Left renal cortex interstitium (tissue), 4 donors: ENCODE data around the gene LCN9. TPM values are rescaled to one million over a fixed set of nuclear protein-coding genes. Genes with fewer than 3 reads are reported as not detected.
"Not testable (repeated sequence)": the region's sequence is repeated elsewhere in the genome, so short reads cannot be mapped to it uniquely, and the experiment has no call there.

Source experiments
- DNase-seq, 4 donors: peaks; one replicate each; pipeline ENCODE4 v3.0.0-alpha.2; 2013; ENCODE audit warnings: low read depth in 4 of 4, low spot score in 2 of 4, missing footprints in 1 of 4
- polyA plus RNA-seq, 4 donors: library from polyadenylated mRNA; unstranded; fragments of 120-200 nt; gene quantifications; one replicate each; pipeline ENCODE4 v1.2.1, GENCODE V29; 2013; ENCODE audit not compliant: insufficient read length in 4 of 4

LCN9 gene
- polyA plus RNA-seq = not detected

- no peak for DNase-seq
These were observed at the start of gene LCN9 for GRCh38 chr9:135662758-135663450. LCN9 (plus strand) TSS chr9:135663309; CDS start chr9:135663322, 13 bp downstream.

- DNase-seq = no peak
These were observed 48.9 kb upstream of the LCN9 start for GRCh38 chr9:135613946-135614805.

DNA sequence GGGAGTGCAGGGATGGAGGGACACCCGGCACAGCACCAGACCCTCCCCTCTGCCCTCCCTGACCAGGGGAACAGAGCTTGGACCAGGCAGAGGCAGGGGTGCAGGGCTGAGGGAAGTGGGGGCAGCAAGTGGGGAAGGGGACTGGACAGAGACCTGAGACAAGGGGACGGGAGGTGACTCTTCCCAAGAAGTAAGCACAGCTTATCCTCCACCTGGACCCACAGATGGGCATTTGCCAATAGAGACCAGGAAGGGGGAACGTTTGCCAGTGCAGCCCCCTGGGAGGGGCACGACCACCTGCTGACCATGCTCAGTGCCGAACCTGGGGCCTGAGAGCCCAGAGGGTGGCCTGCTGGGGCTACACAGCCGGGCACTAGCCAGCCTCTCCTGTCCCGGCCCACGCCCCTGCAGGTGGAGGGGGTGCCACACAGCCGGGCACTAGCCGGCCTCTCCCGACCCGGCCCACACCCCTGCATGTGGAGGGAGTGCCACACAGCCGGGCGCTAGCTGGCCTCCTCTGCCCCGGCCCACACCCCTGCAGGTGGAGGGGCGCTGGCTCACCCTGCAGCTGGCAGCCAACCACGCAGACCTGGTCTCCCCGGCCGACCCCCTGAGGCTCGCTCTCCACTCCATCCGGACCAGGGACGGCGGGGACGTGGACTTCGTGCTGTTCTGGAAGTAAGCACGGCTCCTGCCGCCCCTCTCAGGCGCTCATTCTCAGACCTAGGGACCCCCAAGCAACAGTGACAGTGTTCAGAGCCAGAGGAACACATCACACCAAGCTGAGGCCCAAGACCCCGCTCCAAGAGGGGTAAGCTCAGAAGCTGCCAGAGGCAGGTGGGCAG lies 48.1 kb upstream of the LCN9 start:
- no peak for DNase-seq

- DNase-seq = no peak
These were observed 47.2 kb upstream of the LCN9 start for GRCh38 chr9:135615666-135616618.

- DNase-seq = no peak
These were observed 46.2 kb upstream of the LCN9 start for GRCh38 chr9:135616619-135617537.

GRCh38 chr9:135617538-135617900 lies 45.6 kb upstream of the LCN9 start:
- DNase-seq = no peak

DNA sequence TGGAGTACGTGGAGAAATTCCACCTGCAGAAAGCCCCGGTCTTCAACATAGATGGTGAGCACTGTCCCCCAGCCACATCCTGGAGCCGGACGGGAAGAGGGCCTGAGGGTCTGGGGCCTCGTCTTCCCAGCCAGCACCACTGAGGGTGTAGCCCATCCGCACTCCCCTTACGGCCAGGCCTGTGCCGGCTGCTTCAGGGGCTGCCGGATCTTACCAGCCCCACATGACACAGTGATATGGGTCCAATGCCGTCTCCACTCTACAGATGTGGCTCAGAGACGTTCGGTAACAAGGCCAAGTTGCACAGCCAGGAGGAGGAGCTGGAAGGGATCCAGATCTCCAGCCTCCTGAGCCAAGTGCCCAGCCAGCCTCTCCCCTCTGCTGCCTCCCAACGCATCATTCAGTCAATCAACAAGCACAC lies 45.1 kb upstream of the LCN9 start:
- no peak for DNase-seq

GRCh38 chr9:135618866-135619598 lies 44.1 kb upstream of the LCN9 start:
- no peak for DNase-seq

DNA sequence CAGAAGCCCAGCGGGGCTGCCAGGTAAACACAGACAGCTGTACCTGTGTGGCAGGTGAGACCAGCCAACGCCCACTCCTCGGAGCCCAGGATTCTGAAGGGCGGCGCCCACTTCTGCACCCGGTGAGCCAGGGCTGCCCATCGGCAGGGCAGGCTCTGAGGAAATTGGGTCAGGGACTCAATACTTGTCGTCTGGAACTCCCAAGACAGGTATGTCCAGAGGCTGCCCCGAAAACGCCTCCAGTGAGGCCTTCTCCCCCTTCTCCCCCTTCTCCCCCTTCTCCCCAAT lies 43.6 kb upstream of the LCN9 start:
- no peak for DNase-seq

- DNase-seq = no peak
These were observed 42.6 kb upstream of the LCN9 start for GRCh38 chr9:135620558-135620957.

DNA sequence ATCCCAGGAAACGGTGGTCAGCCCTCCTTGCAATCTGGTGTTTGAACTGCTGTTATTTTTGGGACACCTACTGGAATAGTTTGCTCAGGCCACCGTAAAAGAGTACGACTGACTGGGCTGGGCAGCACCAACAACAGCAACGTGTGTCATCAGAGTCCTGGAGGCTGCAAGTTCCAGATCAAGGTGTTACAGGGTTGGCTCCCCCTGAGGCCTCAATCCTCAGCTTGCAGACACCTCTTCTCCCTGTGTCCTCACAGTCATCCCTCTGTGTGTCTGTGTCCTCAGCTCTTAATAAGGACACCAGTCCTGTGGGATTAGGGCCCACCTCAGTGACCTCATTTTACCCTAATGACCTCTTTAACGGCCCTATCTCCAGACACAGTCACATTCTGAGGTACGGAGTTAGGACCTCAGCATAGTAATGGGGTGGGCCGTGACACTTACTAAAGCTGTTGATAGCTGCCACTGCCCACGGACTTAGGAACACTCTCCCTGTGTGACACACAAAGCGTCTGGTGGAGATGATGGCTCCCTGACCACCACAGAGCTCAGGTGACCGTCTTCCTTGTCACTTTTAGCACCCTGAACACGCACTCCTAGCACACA lies 40.6 kb upstream of the LCN9 start:
- DNase-seq = no peak

DNA sequence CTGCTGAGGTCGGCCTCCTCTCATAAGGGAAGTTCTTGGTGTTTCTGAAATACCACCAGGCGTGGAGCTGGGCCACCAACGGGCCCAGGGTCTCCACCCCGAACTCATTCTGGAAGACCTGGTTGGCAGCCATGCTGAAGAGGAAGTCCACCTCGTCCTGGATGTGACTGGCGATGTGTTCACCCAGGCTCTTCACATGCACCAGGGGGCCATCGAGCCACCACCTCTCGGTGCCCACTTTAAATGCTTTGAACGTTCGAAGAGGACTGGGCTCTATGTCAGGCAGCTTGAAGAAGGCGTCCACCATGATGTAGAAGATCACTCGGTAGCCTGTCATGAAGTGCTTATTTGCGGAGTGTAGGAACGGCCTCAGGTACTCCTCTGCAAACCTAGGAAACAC lies 38.8 kb upstream of the LCN9 start:
- no peak for DNase-seq

GRCh38 chr9:135632841-135633240 lies 30.3 kb upstream of the LCN9 start:
- DNase-seq = no peak

GRCh38 chr9:135636930-135637530 lies 26.1 kb upstream of the LCN9 start:
- not testable (repeated sequence) for DNase-seq

DNA sequence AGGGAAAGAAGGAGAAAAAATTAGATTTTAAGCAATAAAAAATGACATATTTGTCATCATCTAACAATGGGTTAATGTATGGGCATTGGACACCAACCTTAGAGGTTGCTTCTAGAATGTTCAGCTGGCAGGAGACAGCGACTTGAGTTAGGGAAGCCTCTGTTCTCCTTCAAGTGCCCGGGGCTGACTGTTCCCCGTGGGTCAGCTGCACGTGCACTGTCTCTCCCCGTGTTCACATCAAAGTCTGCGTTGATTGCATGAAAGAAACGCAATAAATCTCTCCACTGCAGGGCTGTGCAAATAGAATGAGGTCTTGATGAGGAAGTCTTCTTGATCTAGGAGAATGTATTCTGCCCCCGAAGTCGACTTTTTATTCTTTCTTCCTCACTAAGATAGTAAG lies 23.9 kb upstream of the LCN9 start, which contains the start of gene GLT6D1:
TSS of gene GLT6D1 (minus strand) at position 345 of the 400 bp plus-strand sequence. CDS start 353 bp downstream, outside the sequence.
- DNase-seq = no peak

DNA sequence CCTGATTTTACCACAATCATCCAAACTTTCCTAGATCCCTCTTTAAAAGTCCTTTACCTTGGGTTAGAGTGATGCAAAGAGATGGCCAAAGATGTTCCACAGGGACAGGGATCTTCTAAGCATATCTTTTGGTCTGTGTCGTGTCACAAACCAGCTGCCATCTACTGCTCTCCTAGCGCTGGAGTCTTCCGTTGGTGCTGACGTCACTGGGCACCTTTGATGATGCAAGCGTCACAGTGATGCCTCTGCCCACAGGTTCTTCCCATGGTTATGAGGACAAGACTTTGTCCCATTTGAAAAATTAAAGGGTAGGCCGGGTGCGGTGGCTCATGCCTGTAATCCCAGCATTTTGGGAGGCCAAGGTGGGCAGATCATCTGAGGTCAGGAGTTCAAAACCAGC lies 22.1 kb upstream of the LCN9 start:
- DNase-seq = no peak

GRCh38 chr9:135641745-135642144 lies 21.4 kb upstream of the LCN9 start:
- DNase-seq = no peak
